GM19035 (cell line): ENCODE data around the gene PSMD14.

ENCODE experiments used
- ATAC-seq: cut with Tn5 transposase; IDR thresholded peaks from one replicate; pipeline ENCODE4 v1.9.1; 2021; ENCODE audit not compliant: unreplicated experiment

PSMD14 gene

GRCh38 chr2:161381546-161381945 is 73.3 kb downstream of the PSMD14 start:
- ATAC-seq: no peak

- no peak for ATAC-seq
Observed at GRCh38 chr2:161382747-161383146, 74.5 kb downstream of the PSMD14 start.

GRCh38 chr2:161384864-161385263 is 76.6 kb downstream of the PSMD14 start:
- peak; percentile 83 for ATAC-seq

GRCh38 chr2:161386228-161386824 is 78.1 kb downstream of the PSMD14 start:
- ATAC-seq: peak; percentile 67

GRCh38 chr2:161388146-161388779 is 80.0 kb downstream of the PSMD14 start:
- ATAC-seq: no peak

- no peak for ATAC-seq
Observed at GRCh38 chr2:161391737-161392506, 83.7 kb downstream of the PSMD14 start.

GRCh38 chr2:161400076-161400475 is 91.9 kb downstream of the PSMD14 start:
- ATAC-seq: no peak

- no peak for ATAC-seq
Observed at GRCh38 chr2:161402297-161402696, 94.1 kb downstream of the PSMD14 start.

- no peak for ATAC-seq
Observed at GRCh38 chr2:161406316-161406715, 98.1 kb downstream of the PSMD14 start.

- ATAC-seq: no peak
Observed at GRCh38 chr2:161407597-161407996, 99.4 kb downstream of the PSMD14 start.

- no peak for ATAC-seq
Observed at GRCh38 chr2:161409308-161409907, 101.2 kb downstream of the PSMD14 start.

- ATAC-seq: no peak
Observed at GRCh38 chr2:161412346-161412745, 104.1 kb downstream of the PSMD14 start.

- ATAC-seq: peak; percentile 37
Observed at GRCh38 chr2:161414042-161415033, 106.1 kb downstream of the PSMD14 start.

GRCh38 chr2:161415034-161415986 is 107.1 kb downstream of the PSMD14 start:
- peak; percentile 33 for ATAC-seq

- no peak for ATAC-seq
Observed at GRCh38 chr2:161415987-161416707, 107.9 kb downstream of the PSMD14 start, which contains the start of gene TBR1. Gene TBR1, plus strand, starts transcription at chr2:161416297. Its CDS starts 114 bp downstream, at chr2:161416411.

GRCh38 chr2:161416708-161417437 is 108.6 kb downstream of the PSMD14 start:
- ATAC-seq: no peak

- no peak for ATAC-seq
Observed at GRCh38 chr2:161417438-161418274, 109.4 kb downstream of the PSMD14 start.
